ENCODE results near the gene LZTR1.

GRCh38 chr22:21034989-21035388 lies 52.9 kb downstream of the LZTR1 start:
- TF ChIP-seq, protein P1, sequence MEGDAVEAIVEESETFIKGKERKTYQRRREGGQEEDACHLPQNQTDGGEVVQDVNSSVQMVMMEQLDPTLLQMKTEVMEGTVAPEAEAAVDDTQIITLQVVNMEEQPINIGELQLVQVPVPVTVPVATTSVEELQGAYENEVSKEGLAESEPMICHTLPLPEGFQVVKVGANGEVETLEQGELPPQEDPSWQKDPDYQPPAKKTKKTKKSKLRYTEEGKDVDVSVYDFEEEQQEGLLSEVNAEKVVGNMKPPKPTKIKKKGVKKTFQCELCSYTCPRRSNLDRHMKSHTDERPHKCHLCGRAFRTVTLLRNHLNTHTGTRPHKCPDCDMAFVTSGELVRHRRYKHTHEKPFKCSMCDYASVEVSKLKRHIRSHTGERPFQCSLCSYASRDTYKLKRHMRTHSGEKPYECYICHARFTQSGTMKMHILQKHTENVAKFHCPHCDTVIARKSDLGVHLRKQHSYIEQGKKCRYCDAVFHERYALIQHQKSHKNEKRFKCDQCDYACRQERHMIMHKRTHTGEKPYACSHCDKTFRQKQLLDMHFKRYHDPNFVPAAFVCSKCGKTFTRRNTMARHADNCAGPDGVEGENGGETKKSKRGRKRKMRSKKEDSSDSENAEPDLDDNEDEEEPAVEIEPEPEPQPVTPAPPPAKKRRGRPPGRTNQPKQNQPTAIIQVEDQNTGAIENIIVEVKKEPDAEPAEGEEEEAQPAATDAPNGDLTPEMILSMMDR (IDR thresholded peaks at IDR 0.05) = no peak
- TF ChIP-seq POLR2A (IDR thresholded peaks at IDR 0.05) = no peak

Data from heart left ventricle (tissue), 13 donors.